HUDEP-2 (cell line): Measurements from ENCODE around the gene MBP.
A peak's percentile ranks its signal among the peaks of the same experiment; 100 is the strongest.
"Not testable (repeated sequence)": the region's sequence is repeated elsewhere in the genome, so short reads cannot be mapped to it uniquely, and the experiment has no call there.

Source experiments
- DNase-seq, 76 experiments: peaks; one replicate each; lab custom pipeline; 2025; ENCODE audit not compliant: unreplicated experiment in 76 of 76; lab: John Stamatoyannopoulos, UW

MBP gene

DNA sequence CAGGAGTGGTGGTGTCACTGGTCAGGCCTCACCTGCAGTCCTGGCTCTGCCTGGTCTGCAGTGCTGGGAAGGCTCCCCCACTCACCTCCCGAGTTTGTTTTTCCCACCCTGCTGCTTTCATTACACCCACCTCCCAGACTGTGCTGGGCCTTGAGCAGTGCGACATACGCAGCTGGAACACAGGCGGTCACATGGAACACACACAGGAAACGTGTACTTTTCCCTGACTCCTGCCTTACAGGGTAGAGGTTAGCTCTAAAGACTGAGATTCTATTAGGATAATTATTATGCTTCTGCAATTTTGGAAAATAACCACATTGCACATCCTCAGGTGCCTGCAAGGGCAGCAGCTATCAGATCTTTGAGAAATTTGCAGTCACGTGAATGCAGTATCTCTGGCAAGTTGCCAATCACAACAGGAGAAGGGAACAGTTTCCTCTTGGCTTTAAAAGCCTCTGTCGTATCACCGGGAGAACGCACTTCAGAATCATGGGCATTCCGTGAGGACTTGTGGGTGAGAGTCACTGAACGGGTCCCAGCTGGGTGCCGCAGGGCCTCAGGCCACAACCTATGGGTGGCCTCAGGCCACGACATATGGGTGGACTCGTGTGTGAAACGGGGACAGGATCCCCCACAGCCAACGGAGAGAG is 173.8 kb downstream of the MBP start:
- DNase-seq = no peak

DNA sequence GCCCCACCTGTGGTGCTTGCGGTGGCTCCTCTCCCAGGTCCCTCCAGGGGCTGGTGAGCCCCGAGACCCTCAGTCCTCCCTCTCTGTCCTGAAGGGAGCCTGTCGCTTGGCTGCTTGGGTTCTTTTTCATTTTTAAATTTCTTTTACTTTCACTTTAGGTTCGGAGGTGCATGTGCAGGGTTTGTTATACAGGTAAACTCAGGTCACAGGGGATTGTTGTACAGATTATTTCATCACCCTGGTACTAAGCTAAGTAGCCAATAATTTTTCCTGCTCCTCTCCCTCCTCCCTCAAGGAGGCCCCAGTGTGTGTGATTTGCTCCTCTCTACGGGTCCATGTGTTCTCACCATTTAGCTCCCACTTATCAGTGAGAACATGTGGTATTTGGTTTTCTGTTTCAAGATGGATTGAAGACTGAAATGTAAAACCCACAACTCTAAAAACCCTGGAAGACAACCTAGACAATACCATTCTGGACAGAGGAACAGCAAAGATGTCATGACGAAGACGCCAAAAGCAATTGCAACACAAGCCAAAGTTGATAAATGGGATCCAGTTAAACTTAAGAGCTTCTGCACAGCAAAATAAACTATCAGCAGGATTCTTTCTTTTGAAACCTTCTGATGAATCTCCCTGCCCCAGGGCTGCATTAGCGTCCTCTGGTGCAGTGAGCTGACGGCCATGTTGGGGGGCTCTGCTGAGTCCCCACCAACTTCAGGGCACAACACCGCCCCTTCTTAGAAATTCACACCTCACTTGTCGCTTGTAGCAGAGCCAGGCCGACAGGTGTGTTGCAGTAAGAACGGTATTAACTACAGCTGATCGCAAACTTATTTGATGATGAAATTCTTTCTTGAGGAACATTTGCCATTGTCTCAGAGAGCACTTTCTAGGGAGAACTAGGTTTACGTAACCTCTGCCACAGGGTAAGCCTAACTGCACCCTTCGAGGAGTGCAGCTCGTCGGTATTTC is 174.9 kb downstream of the MBP start:
- DNase-seq = no peak

DNA sequence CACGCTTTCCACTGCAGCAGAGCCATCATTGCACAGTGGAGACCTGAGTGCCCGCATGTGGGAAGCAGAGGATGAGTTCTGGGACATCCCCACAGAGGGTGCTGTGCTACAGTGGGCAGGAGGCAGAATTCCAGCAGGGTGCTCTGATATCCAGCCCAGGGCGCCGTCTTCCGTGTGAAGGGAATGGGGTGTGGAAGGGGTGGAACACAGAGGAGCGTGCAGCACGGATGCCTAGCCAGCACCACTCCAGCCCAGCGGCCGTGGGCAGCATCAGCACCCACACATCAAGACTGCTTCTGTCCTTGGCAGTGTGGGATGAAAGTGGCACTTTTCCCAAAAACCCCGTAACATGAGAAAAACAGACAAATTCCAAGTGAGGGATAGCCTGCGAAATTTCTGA is 175.9 kb downstream of the MBP start:
- no peak for DNase-seq

DNA sequence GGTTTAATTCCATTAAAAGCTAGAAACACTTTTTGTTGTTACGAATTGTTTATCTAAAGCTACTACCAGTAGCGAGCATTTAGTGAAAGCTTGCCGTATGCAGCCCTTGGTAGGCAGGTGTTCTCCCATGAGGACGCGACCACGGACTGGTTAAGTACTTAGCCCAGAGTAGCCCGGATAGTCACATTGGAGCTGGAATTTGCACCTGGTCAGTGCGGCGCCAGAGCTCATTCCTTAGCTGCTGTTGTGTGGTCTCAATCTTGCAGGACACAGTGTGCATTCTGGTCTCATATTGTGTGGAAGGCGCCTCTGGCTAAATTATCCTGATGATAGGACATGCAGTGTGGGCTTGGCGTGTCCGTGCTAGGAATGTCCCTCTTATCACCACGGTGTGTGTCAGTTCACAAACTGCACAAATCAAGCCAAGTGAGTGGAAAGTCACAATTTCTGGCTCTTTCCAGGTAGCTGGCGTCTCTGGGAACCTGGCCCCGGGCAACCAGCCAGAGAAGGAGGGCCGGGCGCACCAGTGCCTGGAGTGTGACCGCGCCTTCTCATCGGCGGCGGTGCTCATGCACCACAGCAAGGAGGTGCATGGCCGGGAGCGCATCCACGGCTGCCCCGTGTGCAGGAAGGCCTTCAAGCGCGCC is 176.9 kb downstream of the MBP start:
- DNase-seq = no peak

DNA sequence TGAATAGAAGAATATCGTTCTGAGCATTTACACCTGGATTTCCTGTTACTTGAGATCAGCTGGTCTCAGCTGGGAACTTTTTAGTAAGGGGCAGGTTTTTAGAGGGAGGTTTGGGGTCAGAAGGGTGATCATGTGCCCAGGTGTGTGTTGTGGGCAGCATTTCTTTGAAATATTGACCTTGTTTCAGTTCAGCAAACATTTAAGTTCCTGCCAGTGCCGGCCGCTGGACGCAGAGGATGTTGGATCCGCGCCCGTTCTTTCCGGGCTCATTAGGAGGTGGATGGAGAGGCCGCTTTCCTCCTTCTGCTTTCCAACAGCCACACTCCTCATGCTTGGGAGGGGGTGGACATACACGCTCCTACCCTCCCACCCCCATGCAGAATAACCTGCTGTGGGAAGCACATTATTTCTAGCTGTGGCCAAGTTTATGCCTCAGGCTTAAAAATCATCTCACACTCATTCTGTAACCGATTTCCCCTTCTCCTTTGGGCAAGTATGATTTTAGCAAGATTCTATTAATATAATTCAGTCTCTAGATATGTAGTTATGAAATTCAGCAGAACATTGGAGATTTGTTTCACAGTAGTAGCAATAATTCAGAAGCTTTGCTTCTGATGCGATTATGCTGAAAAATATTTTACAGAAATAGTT is 178.9 kb downstream of the MBP start:
- DNase-seq = no peak

DNA sequence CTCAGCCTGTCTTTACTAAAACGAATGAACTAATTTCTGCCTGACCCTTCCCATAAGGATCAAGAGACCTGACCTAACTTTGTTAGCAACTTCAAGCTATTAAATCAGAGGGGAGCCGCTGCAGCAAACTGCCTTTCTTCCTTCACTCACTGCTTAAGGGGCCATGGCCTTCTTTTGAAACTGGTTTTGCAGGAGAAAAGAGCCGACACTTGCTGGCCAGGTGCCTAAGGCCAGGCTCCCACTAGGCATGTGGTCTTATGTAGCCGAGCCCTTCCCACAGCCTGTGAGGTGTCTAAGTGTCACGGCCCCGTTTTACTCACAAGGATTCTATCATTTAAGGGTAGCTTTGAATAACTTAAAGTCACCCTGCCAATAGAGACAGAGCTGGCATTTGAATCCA is 179.4 kb downstream of the MBP start:
- DNase-seq = no peak

DNA sequence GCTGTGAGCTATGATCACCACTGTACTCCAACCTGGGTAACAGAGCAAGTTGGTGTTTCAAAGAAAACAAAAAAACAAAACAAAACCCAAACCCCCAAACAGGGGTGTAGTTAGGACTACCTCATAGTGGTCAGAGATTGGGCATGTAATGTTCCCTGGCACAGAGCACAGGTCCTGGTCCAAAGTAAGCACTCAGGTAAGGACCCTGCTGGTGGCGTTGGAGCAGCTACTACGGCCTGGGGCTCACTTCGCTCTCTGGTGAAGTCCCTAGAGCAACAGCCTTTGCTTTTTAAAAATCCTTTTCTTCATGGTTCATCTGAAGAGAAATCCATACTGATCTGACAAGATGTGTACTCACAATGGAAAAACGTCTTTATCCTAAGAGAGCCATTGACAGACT is 179.8 kb downstream of the MBP start:
- no peak for DNase-seq

DNA sequence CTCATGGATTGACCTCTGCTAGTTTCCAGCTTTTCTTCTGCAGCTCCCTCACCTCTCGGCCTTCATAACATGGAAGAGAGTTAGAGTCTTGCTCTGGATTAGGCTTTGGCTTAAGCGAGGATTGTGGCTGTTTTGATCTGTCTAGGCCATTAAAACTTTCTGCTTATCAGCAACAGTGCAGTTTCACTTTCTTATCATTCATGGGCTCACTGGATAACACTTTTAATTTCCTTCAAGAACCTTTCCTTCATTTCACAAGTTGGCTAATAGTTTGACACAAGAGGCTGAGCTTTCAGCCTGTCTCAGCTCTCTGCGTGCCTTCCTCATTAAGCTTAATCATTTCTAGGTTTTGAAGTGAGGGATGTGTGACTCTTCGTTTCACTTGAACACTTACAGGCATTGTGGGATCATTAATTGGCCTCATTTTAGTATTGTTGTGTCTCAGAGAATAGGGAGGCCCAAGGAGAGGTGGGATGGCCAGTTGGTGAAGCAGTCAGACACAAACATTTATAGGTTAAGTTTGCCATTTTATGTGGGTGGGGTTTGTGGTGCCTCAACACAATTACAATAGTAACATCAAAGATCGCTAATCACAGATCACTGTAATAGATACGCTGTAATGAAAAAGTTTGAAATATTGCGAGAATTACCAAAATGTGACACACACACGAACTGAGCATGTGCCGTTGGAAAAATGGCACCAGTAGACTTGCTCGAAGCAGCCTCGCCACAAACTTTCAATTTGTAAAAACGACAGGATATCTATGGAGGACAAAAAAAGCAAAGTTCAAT is 180.9 kb downstream of the MBP start:
- peak in 8 of 76 experiments; percentile 1 to 42 (median 20) for DNase-seq

DNA sequence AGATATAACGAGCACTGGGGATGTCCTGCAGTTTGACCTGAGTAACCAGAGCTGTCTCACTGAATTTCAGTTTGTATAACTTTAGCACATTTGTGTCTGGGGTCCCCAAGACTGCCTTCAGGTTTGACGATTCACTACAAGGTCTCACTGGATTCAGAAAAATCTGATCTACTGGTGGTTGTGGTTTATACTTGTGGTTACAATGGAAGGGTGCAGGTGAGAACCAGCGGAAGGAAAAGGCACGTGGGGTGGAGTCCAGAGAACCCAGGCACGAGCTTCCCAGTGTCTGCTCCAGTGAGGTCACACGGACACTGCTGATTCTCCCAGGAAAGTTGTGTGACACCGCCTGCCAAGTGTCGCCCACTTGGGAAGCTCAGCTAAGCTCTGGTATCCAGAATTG is 184.2 kb downstream of the MBP start:
- DNase-seq = no peak

DNA sequence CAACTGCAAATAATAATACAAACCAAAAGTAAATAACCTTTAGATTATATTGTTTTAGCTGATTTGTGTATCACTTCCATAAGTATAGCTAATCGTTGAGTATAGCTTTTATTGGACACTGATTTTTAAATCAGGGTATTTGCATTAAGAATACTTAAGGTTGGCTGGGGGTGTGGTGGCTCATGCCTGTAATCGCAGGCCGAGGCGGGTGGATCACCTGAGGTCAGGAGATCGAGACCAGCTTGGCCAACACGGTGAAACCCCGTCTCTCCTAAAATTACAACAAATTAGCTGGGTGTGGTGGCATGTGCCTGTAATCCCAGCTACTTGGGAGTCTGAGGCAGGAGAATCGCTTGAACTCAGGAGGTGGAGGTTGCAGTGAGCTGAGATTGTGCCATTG is 188.2 kb downstream of the MBP start:
- DNase-seq = not testable (repeated sequence)

DNA sequence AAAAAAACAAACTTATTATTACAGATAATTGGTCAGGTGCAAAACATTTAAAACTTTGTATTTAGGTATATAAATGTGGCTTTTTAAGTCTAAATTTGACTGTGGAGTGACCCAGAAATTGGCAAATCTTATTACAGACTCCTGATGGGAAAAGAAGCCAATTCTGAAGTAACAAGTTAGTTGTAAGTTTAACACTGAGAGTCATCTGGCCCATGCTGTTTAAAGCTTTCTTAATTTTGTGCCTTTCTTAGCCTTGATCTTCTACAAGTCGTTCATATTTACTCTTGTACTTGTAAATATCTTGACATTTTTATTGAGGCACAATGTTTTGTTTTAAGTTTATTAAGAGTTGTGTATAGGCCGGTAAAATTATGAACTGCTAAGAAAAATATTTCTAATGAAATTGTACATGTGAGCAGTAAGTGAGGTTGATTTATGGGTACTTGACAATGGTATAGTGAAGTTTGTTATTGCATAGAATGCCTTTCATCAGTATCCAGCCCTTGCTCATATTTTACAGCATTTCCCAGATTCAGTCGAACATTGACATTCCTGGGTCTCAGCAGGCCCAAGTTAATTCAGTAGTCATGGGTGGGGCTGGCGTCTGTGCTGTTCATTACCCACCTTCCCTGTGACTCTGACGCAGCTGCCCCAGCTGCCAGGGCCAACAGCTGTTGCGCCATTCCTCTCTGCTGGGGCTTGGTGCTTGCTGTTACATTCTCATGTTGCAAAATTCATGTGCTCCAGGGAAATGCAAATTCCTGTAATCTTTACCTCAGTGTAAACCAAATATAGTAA is 188.8 kb downstream of the MBP start:
- DNase-seq = no peak

DNA sequence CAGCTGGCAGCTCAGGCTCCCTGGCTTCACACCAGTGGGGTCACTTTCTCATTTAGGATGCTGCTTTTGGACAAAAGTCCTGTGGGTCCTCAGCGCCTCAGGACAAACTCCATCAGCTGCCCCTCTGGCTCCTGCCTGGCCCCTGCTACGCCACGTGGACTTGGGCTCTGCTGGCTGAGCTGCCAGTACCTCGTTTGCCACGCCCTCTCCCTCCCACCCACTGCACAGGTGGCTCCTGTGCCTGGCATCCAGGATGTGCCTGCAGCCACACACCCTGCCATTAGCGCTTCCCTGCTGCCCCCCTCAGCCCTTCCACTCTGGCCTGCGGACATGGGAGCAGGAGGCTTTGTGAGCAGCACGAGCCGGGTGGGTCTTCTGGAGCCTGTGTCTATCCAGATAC is 191.3 kb downstream of the MBP start:
- no peak for DNase-seq

DNA sequence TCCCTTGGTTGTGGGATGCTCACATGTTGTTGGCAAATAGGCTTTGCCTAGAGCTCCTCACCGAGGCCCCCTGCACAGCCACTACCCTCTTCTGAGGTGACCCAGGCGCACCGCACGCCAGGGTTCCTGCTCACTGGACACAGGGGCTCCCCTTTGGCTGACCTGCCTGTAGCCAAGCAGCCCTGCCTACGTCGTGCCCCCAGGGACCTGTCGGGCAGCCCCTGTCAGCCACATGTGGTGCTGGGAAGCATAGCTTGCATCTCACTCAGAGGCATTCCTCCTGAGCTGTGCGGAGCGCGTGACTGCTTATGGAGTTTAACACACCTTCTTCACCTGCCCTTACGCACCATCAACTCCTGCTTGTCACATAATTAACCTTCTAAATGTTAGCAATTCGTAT is 194.0 kb downstream of the MBP start:
- DNase-seq = no peak

DNA sequence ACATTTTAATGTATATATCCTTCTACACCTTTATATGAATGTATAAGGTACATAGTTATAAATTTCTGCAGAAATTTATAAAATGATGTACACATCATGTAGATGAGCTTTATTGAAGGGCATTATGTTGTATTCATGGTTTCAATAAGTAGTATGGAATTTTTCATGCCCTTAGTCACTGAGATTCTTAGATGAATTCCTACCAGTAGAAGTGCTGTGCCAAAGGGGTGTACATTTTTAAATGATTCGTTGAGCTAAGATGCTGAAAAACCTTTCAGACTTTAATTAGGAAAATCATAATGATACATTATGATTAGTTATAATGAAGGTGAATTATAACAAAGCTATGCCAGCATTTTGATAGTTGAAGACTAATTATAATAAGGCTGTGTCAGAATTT is 195.0 kb downstream of the MBP start:
- no peak for DNase-seq

DNA sequence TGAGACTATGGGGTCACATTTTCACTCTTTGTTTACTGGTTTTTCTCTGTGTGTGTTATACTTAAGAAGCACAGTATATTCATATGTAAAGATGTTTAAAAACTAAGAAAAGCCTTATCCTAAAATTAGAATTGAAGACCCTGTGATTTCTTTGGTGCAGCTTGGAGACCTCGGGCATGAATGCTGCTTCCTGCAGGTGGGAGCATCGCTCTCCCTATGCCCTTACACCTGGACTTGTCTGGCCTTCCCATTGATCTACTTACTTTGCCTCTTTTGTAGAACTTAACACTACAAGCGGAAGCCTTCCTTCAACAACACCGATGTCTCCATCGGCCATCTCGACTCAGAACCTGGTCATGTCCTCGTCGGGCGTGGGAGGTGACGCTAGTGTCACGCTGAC is 195.7 kb downstream of the MBP start:
- no peak for DNase-seq

DNA sequence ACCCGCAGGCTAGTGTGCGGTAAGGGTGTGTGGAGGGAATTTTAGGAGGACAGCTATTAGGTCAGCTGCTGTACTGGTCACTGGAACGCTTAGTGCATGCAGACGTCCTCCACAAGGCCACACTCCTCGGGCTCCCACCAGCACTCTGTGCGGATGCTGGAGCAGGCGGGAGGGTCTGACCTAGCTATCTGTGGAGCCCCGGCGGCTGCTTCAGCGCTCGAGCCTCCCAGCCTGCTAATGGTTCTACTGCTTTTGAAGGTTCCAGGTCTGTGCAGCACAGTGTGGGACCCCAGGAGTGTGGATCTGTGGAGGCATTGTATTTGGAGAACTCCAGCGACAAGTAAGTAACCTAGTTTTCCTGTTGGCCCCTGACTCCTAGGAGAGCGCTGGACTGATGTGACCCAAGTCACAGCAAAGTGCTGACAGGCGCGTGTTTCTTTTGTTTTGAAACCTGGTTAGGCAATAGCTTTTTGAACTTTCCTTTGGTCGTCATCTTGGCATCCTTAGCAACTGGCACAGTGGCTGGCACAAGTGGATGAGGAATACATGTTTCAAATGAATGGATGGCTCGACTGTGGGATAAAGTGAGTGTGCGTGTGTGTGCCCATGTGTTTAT is 196.8 kb downstream of the MBP start:
- no peak for DNase-seq

DNA sequence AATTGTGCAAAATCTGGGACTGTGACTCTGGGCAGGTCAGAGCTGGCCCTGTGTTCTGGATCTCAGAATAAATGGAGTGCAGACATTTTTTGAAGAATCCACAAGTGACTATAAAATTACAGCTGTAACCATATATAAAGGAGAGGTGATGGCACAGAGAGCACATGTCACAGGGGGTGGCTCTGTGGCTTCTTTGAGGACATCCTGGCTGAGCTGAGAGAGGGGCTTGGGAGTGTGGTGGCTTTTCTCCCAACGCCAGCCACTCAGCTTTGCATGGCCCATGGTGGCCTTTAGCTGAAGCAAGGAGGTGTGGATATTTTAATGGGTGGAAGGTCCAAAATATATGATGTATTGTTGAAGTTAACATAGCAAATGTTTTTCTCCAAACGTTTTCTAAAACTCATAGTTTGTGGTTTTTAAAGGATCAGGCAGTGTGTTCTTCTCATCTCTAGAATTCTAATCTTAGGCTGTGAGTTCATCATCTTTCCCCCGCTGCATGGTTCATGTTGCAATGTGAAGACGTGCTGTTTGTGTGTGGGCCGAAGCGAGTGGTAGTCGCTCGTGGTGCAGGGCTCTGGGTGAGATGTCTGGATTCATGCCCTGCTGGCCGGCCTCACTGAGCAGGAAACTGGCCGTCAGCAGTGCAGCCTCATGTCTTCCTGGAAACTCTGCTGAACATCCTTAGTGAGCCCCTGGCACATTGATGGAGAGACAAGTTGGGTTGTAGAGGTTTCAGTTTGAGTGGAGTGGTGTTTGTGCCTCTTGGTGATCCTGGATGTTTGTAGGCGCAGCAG is 200.4 kb downstream of the MBP start:
- no peak for DNase-seq

DNA sequence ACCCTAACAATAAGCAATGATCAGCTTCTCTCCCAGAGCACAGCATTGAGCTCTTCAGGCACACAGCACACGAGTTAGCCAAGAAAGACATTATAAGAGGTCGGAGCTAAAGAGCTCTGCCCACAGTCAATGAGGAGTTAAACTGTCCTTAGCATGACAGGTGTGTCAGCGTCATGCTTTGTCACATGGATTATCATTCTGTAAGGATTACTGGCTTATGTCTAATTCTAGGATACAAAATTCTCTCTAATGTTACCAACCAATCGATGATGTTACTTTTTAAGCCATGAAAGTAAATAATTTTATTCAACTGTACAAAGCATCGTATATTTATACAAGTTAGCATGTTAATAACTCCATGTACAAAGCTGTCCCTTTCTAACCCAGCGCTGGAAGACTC is 201.4 kb downstream of the MBP start:
- DNase-seq = no peak
